ENCODE results near the gene TMEM132D. TPM values are rescaled to one million over a fixed set of nuclear protein-coding genes. Genes with fewer than 3 reads are reported as not detected.

TMEM132D gene
- total and polyA plus RNA-seq, 2 experiments from 2014 or later: not detected

- in situ Hi-C loops (cut with MboI): no loop called here
- WGBS, 2 experiments (ENCODE audit: low coverage in 1 of 2, low lambda C conversion rate in 2 of 2, missing lambda C conversion rate in 2 of 2): 2 to 9% methylated on average over 5 of the region's 5 CpGs
These were observed 510.4 kb downstream of the TMEM132D start for GRCh38 chr12:129393357-129393937.

GRCh38 chr12:129385637-129385990 lies 518.2 kb downstream of the TMEM132D start:
- in situ Hi-C loops (cut with MboI): no loop called here
- no peak overlapping the region for H3K27ac ChIP-seq
- H3K36me3 ChIP-seq (ENCODE audit: low read depth): no peaks in the 10 kb centered on the region
- no peaks in the 10 kb centered on the region for H3K4me1 ChIP-seq (ENCODE audit: insufficient read depth)
- H3K4me2 ChIP-seq (ENCODE audit: unreplicated experiment): no peak overlapping the region
- H3K9me3 ChIP-seq (ENCODE audit: low read depth): no peaks in the 10 kb centered on the region
- no peaks in the 10 kb centered on the region for H3K9me2 ChIP-seq (ENCODE audit: insufficient read depth)
- no peak for DNase-seq
- 19 to 46% methylated on average over 1 of the region's 1 CpG for WGBS, 2 experiments (ENCODE audit: low coverage in 1 of 2, low lambda C conversion rate in 2 of 2, missing lambda C conversion rate in 2 of 2)
- no peak overlapping the region for H3K9ac ChIP-seq
- no peaks in the 10 kb centered on the region for H3F3A ChIP-seq (ENCODE audit: insufficient read depth)
- H2AFZ ChIP-seq: no peak overlapping the region
- H3K79me2 ChIP-seq (ENCODE audit: insufficient read depth): no peaks in the 10 kb centered on the region
- no peak for TF ChIP-seq EZH2phosphoT487 (IDR thresholded peaks at IDR 0.05; ENCODE audit: insufficient read depth, low read depth)
- TF ChIP-seq EZH2 (IDR thresholded peaks at IDR 0.05; ENCODE audit: insufficient read depth, poor library complexity, severe bottlenecking): no peak
- no peak overlapping the region for H3K4me3 ChIP-seq
- H4K20me1 ChIP-seq (ENCODE audit: insufficient read depth): no peaks in the 10 kb centered on the region
- no peaks in the 10 kb centered on the region for H3K27me3 ChIP-seq (replicated peaks; ENCODE audit: insufficient read depth)

More at GRCh38 chr12:129393357-129393937, 510.4 kb downstream of the TMEM132D start:
- Histone ChIP-seq H3K4me1 (ENCODE audit: insufficient read depth) (no peaks in the 10 kb centered on the region), H3K4me2 (ENCODE audit: unreplicated experiment) (no peak overlapping the region), H3K9me3 (ENCODE audit: low read depth) (no peaks in the 10 kb centered on the region), H3K79me2 (ENCODE audit: insufficient read depth) (no peaks in the 10 kb centered on the region), H3F3A (ENCODE audit: insufficient read depth) (no peaks in the 10 kb centered on the region), H2AFZ (no peak overlapping the region), H3K4me3 (no peak overlapping the region), H3K9ac (no peak overlapping the region), H3K36me3 (ENCODE audit: low read depth) (no peaks in the 10 kb centered on the region), H3K27me3 (replicated peaks; ENCODE audit: insufficient read depth) (no peaks in the 10 kb centered on the region), H3K9me2 (ENCODE audit: insufficient read depth) (no peaks in the 10 kb centered on the region), H4K20me1 (ENCODE audit: insufficient read depth) (no peaks in the 10 kb centered on the region), H3K27ac (no peak overlapping the region)
- DNase-seq: no peak
- TF ChIP-seq EZH2phosphoT487 (IDR thresholded peaks at IDR 0.05; ENCODE audit: insufficient read depth, low read depth) (no peak), EZH2 (IDR thresholded peaks at IDR 0.05; ENCODE audit: insufficient read depth, poor library complexity, severe bottlenecking) (no peak)

- 34 to 37% methylated on average over 9 of the region's 9 CpGs for WGBS, 2 experiments (ENCODE audit: low coverage in 1 of 2, low lambda C conversion rate in 2 of 2, missing lambda C conversion rate in 2 of 2)
These were observed 519.9 kb downstream of the TMEM132D start for GRCh38 chr12:129383956-129384355.

GRCh38 chr12:129381715-129382114 lies 522.1 kb downstream of the TMEM132D start:
- no peak for DNase-seq
- in situ Hi-C loops (cut with MboI): no loop called here
- Histone ChIP-seq H3K4me2 (ENCODE audit: unreplicated experiment) (no peak overlapping the region), H3K9me2 (ENCODE audit: insufficient read depth) (no peaks in the 10 kb centered on the region), H3K4me3 (no peak overlapping the region), H3K9me3 (ENCODE audit: low read depth) (no peaks in the 10 kb centered on the region), H3K4me1 (ENCODE audit: insufficient read depth) (no peaks in the 10 kb centered on the region), H3K79me2 (ENCODE audit: insufficient read depth) (no peaks in the 10 kb centered on the region), H3K27me3 (replicated peaks; ENCODE audit: insufficient read depth) (no peaks in the 10 kb centered on the region), H3K27ac (no peak overlapping the region), H3K9ac (no peak overlapping the region), H2AFZ (no peak overlapping the region), H4K20me1 (ENCODE audit: insufficient read depth) (no peaks in the 10 kb centered on the region), H3F3A (ENCODE audit: insufficient read depth) (no peaks in the 10 kb centered on the region), H3K36me3 (ENCODE audit: low read depth) (no peaks in the 10 kb centered on the region)
- 10 to 16% methylated on average over 3 of the region's 3 CpGs for WGBS, 2 experiments (ENCODE audit: low coverage in 1 of 2, low lambda C conversion rate in 2 of 2, missing lambda C conversion rate in 2 of 2)
- TF ChIP-seq EZH2 (IDR thresholded peaks at IDR 0.05; ENCODE audit: insufficient read depth, poor library complexity, severe bottlenecking) (no peak), EZH2phosphoT487 (IDR thresholded peaks at IDR 0.05; ENCODE audit: insufficient read depth, low read depth) (no peak)

More at GRCh38 chr12:129383956-129384355, 519.9 kb downstream of the TMEM132D start:
- H3K9me3 ChIP-seq (ENCODE audit: low read depth): no peaks in the 10 kb centered on the region
- H4K20me1 ChIP-seq (ENCODE audit: insufficient read depth): no peaks in the 10 kb centered on the region
- no peaks in the 10 kb centered on the region for H3K4me1 ChIP-seq (ENCODE audit: insufficient read depth)
- no peak for DNase-seq
- no peak for TF ChIP-seq EZH2phosphoT487 (IDR thresholded peaks at IDR 0.05; ENCODE audit: insufficient read depth, low read depth)
- TF ChIP-seq EZH2 (IDR thresholded peaks at IDR 0.05; ENCODE audit: insufficient read depth, poor library complexity, severe bottlenecking): no peak
- no peaks in the 10 kb centered on the region for H3K79me2 ChIP-seq (ENCODE audit: insufficient read depth)
- in situ Hi-C loops (cut with MboI): no loop called here
- no peak overlapping the region for H2AFZ ChIP-seq
- H3K4me3 ChIP-seq: no peak overlapping the region
- H3K9me2 ChIP-seq (ENCODE audit: insufficient read depth): no peaks in the 10 kb centered on the region
- no peaks in the 10 kb centered on the region for H3F3A ChIP-seq (ENCODE audit: insufficient read depth)
- no peak overlapping the region for H3K27ac ChIP-seq
- H3K9ac ChIP-seq: no peak overlapping the region
- H3K36me3 ChIP-seq (ENCODE audit: low read depth): no peaks in the 10 kb centered on the region
- no peaks in the 10 kb centered on the region for H3K27me3 ChIP-seq (replicated peaks; ENCODE audit: insufficient read depth)
- H3K4me2 ChIP-seq (ENCODE audit: unreplicated experiment): no peak overlapping the region

Data from GM23248 (cell line).